HCT116 (cell line): Measurements from ENCODE around the gene PRPF19. TPM values are rescaled to one million over a fixed set of nuclear protein-coding genes. Genes with fewer than 3 reads are reported as not detected.

Experiments
- ATAC-seq: fragments of 200-7000 bp; cut with Tn5 transposase; 2 replicates; pipeline ENCODE4 v1.9.1; 2020; ENCODE audit warnings: mild to moderate bottlenecking, moderate library complexity
- BruUV-seq: library from RNA; stranded (reverse); fragments of 400-500 nt; replicated peaks from 2 replicates; lab custom pipeline; 2021; lab: Mats Ljungman, UMichigan
- CTCF ChIA-PET: fragments of 300-600 bp; sonication (Branson Sonifier 250); formaldehyde crosslinking; loops from one replicate; lab custom pipeline; 2021; ENCODE audit warnings: antibody characterized with exemption; lab: Charles Lee
- POLR2A ChIA-PET: fragments of 300-600, 350-600 bp; sonication (Branson Sonifier 250); formaldehyde crosslinking; loops from one replicate; lab custom pipeline; 2021; ENCODE audit warnings: antibody characterized with exemption; lab: Charles Lee
- RAD21 ChIA-PET, 2 experiments: fragments of 300-600 bp; sonication (Branson Sonifier 250); formaldehyde crosslinking; loops; one replicate each; lab custom pipeline; 2023; ENCODE audit warnings: low total read pairs in 2 of 2; ENCODE audit not compliant: uncharacterized antibody in 2 of 2, unreplicated experiment in 2 of 2, low non-redundant PET in 1 of 2; lab: Charles Lee
- DNase-seq: peaks from one replicate; pipeline ENCODE4 v3.0.0-alpha.2; 2010; ENCODE audit warnings: low read depth, low spot score
- H2AFZ ChIP-seq: fragments of 200-600 bp; shearing (Covaris generic), sonication (generic); 2 replicates; pipeline ENCODE4 v1.6.1; 2017; ENCODE audit warnings: low read depth, mixed run types, mixed read lengths, antibody characterized with exemption, low read length; ENCODE audit not compliant: poor library complexity, severe bottlenecking
- H3K27ac ChIP-seq: 2 replicates; pipeline ENCODE4 v1.5.1; 2012; ENCODE audit warnings: low read depth, low read length
- H3K27me3 ChIP-seq: fragments of 200-600 bp; sonication (generic); 2 replicates; pipeline ENCODE4 v1.6.1; 2016; ENCODE audit warnings: mixed run types, low read length, mixed read lengths; ENCODE audit not compliant: insufficient read depth
- H3K36me3 ChIP-seq, 2 experiments: fragments of 200-500 bp in 1 of 2; fragments of 200-600 bp in 1 of 2; sonication (Bioruptor generic) in 1 of 2; sonication (generic) in 1 of 2; 2 replicates each; pipeline versions ENCODE4 v1.5.1 to v1.6.1; 2014 to 2016; ENCODE audit warnings: low read length in 2 of 2, inconsistent platforms in 1 of 2, mixed read lengths in 1 of 2, mixed run types in 1 of 2; ENCODE audit not compliant: insufficient read depth in 2 of 2, control insufficient read depth in 1 of 2
- H3K4me1 ChIP-seq, 2 experiments: fragments of 200-600 bp in 1 of 2; sonication (generic) in 1 of 2; 2 replicates each; pipeline versions ENCODE4 v1.5.1 to v1.6.1; 2012 to 2017; ENCODE audit warnings: low read length in 2 of 2, inconsistent platforms in 1 of 2, mild to moderate bottlenecking in 1 of 2, mixed read lengths in 1 of 2, mixed run types in 1 of 2, moderate library complexity in 1 of 2; ENCODE audit not compliant: insufficient read depth in 2 of 2, control insufficient read depth in 1 of 2
- H3K4me2 ChIP-seq: fragments of 200-600 bp; sonication (generic); 2 replicates; pipeline ENCODE4 v1.6.1; 2017; ENCODE audit warnings: mixed run types, low read length, mixed read lengths
- H3K4me3 ChIP-seq, 2 experiments: fragments of 200-600 bp in 1 of 2; sonication (generic) in 1 of 2; replicated peaks in 1 of 2; 2 replicates each; pipeline ENCODE4 v1.5.1; 2011 to 2016; ENCODE audit warnings: low read length in 2 of 2, control low read depth in 1 of 2, low read depth in 1 of 2, mild to moderate bottlenecking in 1 of 2, mixed read lengths in 1 of 2, mixed run types in 1 of 2
- H3K79me2 ChIP-seq: fragments of 200-600 bp; sonication (generic); 2 replicates; pipeline ENCODE4 v1.6.1; 2017; ENCODE audit warnings: mild to moderate bottlenecking, mixed run types, low read length, moderate library complexity, mixed read lengths; ENCODE audit not compliant: insufficient read depth
- H3K9ac ChIP-seq: fragments of 200-600 bp; sonication (generic); 2 replicates; pipeline ENCODE4 v1.6.1; 2016; ENCODE audit warnings: low read length, mixed read lengths
- H3K9me2 ChIP-seq: fragments of 200-600 bp; sonication (generic), shearing (Covaris generic); 2 replicates; pipeline ENCODE4 v1.6.1; 2017; ENCODE audit warnings: mixed run types, mild to moderate bottlenecking, moderate library complexity; ENCODE audit not compliant: insufficient read depth
- H3K9me3 ChIP-seq, 2 experiments: fragments of 200-500 bp in 1 of 2; fragments of 200-600 bp in 1 of 2; sonication (Bioruptor generic) in 1 of 2; sonication (generic) in 1 of 2; 2 replicates each; pipeline ENCODE4 v1.6.1; 2014 to 2017; ENCODE audit warnings: low read length in 2 of 2, mixed read lengths in 2 of 2, inconsistent platforms in 1 of 2, low read depth in 1 of 2, mild to moderate bottlenecking in 1 of 2, mixed run types in 1 of 2, moderate library complexity in 1 of 2; ENCODE audit not compliant: control insufficient read depth in 1 of 2, insufficient read depth in 1 of 2
- H4K20me1 ChIP-seq: fragments of 200-600 bp; sonication (generic), shearing (Covaris generic); 2 replicates; pipeline ENCODE4 v1.6.1; 2017; ENCODE audit warnings: mixed run types, mild to moderate bottlenecking, moderate library complexity; ENCODE audit not compliant: insufficient read depth
- ATF3 ChIP-seq: IDR thresholded peaks from 2 replicates; pipeline ENCODE4 v1.6.1; 2012
- EGR1 ChIP-seq: IDR thresholded peaks from 2 replicates; pipeline ENCODE4 v1.6.1; 2012; ENCODE audit warnings: low read depth
- EZH2 ChIP-seq: fragments of 200-600 bp; sonication (generic); IDR thresholded peaks from 2 replicates; pipeline ENCODE4 v1.6.1; 2017; ENCODE audit warnings: antibody characterized with exemption, mixed run types
- FOSL1 ChIP-seq: IDR thresholded peaks from 2 replicates; pipeline ENCODE4 v1.6.1; 2012; ENCODE audit warnings: low read depth
- POLR2AphosphoS5 ChIP-seq: IDR thresholded peaks from 2 replicates; pipeline ENCODE4 v1.6.1; 2011; ENCODE audit warnings: mild to moderate bottlenecking, low read depth, low read length, moderate library complexity
- RAD21 ChIP-seq: IDR thresholded peaks from 2 replicates; pipeline ENCODE4 v1.6.1; 2012; ENCODE audit warnings: low read depth, mild to moderate bottlenecking
- SRF ChIP-seq: IDR thresholded peaks from 2 replicates; pipeline ENCODE4 v1.6.1; 2012; ENCODE audit warnings: low read depth
- YY1 ChIP-seq: IDR thresholded peaks from 2 replicates; pipeline ENCODE4 v1.6.1; 2011; ENCODE audit warnings: low read length, low read depth, moderate library complexity, mild to moderate bottlenecking; ENCODE audit not compliant: insufficient replicate concordance; ENCODE audit errors: extremely low read depth
- intact Hi-C: fragments of 100-400 bp; cut with micrococcal nuclease; formaldehyde crosslinking; loops from 2 replicates; pipeline ENCODE4 v1.10.0; 2022
- total RNA-seq: library from RNA; stranded (reverse); gene quantifications from one replicate; pipeline ENCODE4 v1.2.1, GENCODE V29; 2021; ENCODE audit not compliant: unreplicated experiment
- TF ChIP-seq, protein P1 (sequence below), 3 experiments: fragments of 200-600 bp in 1 of 3; sonication (generic) in 1 of 3; IDR thresholded peaks in 2 of 3; conservative IDR thresholded peaks in 1 of 3; 2 replicates each; pipeline ENCODE4 v1.5.1; 2012 to 2017; ENCODE audit warnings: low read depth in 2 of 3, low read length in 2 of 3, antibody characterized with exemption in 1 of 3, borderline replicate concordance in 1 of 3, control low read depth in 1 of 3, mild to moderate bottlenecking in 1 of 3, mixed read lengths in 1 of 3, mixed run types in 1 of 3, moderate library complexity in 1 of 3; ENCODE audit not compliant: insufficient read depth in 1 of 3
- TF ChIP-seq, protein P2 (sequence below): IDR thresholded peaks from 2 replicates; pipeline ENCODE4 v1.6.1; 2011; ENCODE audit warnings: mild to moderate bottlenecking, low read length, moderate library complexity; ENCODE audit not compliant: insufficient replicate concordance; ENCODE audit errors: extremely low read depth

PRPF19 gene
- total RNA-seq, 1 experiment from 2014 or later, result 156 TPM

DNA sequence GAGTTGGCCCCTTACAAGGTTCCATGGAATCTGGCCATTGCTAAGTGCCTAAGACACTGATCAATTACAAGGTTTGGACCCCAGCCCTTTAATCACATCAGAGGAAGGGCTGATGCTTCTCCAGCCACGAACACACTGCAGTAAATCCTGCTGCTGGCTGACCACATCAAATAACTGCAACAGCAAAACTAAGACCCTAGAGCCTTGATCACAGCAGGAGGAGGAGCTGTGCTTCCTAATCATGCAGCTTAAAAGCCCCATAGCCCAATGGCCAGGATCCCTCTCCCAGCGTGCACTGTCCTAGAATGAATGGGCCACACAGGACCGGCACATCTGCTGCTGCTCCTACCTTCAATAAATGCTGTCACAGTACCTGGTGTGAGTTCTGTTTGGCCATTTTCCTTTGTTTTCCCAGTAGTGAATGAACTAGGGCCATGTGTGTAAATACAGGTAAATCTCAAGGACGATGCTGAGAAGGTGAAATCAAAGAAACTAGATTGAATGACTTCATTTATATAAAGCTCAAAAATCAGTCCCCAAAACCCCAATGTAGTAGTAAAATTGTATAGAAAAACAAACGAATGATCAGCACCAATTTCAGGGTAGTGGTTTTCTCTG lies 26.3 kb downstream of the PRPF19 start:
- Histone ChIP-seq H3K27ac (no peak overlapping the region), H3K9me3 (no peaks in the 10 kb centered on the region)
- RAD21 ChIA-PET, result no interaction called here
- no peak for ATAC-seq
- TF ChIP-seq POLR2AphosphoS5 (no peak), RAD21 (no peak), EZH2 (no peak), SRF (no peak), YY1 (no peak), EGR1 (no peak), ATF3 (no peak), FOSL1 (no peak)
- TF ChIP-seq, protein P1, sequence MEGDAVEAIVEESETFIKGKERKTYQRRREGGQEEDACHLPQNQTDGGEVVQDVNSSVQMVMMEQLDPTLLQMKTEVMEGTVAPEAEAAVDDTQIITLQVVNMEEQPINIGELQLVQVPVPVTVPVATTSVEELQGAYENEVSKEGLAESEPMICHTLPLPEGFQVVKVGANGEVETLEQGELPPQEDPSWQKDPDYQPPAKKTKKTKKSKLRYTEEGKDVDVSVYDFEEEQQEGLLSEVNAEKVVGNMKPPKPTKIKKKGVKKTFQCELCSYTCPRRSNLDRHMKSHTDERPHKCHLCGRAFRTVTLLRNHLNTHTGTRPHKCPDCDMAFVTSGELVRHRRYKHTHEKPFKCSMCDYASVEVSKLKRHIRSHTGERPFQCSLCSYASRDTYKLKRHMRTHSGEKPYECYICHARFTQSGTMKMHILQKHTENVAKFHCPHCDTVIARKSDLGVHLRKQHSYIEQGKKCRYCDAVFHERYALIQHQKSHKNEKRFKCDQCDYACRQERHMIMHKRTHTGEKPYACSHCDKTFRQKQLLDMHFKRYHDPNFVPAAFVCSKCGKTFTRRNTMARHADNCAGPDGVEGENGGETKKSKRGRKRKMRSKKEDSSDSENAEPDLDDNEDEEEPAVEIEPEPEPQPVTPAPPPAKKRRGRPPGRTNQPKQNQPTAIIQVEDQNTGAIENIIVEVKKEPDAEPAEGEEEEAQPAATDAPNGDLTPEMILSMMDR (IDR thresholded peaks at IDR 0.05 in 2 of 3, conservative IDR thresholded peaks at IDR 0.05 in 1 of 3; ENCODE audit: borderline replicate concordance in 1 of 3, insufficient read depth in 1 of 3, low read depth in 2 of 3, low read length in 2 of 3), result no peak
- TF ChIP-seq, protein P2, sequence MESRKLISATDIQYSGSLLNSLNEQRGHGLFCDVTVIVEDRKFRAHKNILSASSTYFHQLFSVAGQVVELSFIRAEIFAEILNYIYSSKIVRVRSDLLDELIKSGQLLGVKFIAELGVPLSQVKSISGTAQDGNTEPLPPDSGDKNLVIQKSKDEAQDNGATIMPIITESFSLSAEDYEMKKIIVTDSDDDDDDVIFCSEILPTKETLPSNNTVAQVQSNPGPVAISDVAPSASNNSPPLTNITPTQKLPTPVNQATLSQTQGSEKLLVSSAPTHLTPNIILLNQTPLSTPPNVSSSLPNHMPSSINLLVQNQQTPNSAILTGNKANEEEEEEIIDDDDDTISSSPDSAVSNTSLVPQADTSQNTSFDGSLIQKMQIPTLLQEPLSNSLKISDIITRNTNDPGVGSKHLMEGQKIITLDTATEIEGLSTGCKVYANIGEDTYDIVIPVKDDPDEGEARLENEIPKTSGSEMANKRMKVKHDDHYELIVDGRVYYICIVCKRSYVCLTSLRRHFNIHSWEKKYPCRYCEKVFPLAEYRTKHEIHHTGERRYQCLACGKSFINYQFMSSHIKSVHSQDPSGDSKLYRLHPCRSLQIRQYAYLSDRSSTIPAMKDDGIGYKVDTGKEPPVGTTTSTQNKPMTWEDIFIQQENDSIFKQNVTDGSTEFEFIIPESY, result no peak
- TF ChIP-seq, all 23 proteins: peak for 0
- CTCF ChIA-PET, result no interaction called here
- Histone ChIP-seq H3K79me2 (no peaks in the 10 kb centered on the region), H3K27me3 (no peaks in the 10 kb centered on the region), H3K4me1 (no peaks in the 10 kb centered on the region), H4K20me1 (no peaks in the 10 kb centered on the region), H3K4me3 (no peak overlapping the region), H3K9me2 (no peaks in the 10 kb centered on the region), H3K4me2 (no peak overlapping the region), H3K36me3 (peaks cover 4 to 5% of the 10 kb centered on the region in 2 experiments; a peak in 2 of 4 replicates), H3K9ac (no peak overlapping the region), H2AFZ (no peak overlapping the region)
- no TSS peak for BruUV-seq
- DNase-seq, result no peak
- POLR2A ChIA-PET, result no interaction called here
- intact Hi-C loops, result no loop called here
